HG02981 (cell line): ENCODE measurements around the gene GPR78.
"Not testable (repeated sequence)": the region's sequence is repeated elsewhere in the genome, so short reads cannot be mapped to it uniquely, and the experiment has no call there.

Source experiments
- ATAC-seq: cut with Tn5 transposase; IDR thresholded peaks from one replicate; pipeline ENCODE4 v1.9.1; 2021; ENCODE audit warnings: mild to moderate bottlenecking, moderate library complexity; ENCODE audit not compliant: unreplicated experiment

GPR78 gene

DNA sequence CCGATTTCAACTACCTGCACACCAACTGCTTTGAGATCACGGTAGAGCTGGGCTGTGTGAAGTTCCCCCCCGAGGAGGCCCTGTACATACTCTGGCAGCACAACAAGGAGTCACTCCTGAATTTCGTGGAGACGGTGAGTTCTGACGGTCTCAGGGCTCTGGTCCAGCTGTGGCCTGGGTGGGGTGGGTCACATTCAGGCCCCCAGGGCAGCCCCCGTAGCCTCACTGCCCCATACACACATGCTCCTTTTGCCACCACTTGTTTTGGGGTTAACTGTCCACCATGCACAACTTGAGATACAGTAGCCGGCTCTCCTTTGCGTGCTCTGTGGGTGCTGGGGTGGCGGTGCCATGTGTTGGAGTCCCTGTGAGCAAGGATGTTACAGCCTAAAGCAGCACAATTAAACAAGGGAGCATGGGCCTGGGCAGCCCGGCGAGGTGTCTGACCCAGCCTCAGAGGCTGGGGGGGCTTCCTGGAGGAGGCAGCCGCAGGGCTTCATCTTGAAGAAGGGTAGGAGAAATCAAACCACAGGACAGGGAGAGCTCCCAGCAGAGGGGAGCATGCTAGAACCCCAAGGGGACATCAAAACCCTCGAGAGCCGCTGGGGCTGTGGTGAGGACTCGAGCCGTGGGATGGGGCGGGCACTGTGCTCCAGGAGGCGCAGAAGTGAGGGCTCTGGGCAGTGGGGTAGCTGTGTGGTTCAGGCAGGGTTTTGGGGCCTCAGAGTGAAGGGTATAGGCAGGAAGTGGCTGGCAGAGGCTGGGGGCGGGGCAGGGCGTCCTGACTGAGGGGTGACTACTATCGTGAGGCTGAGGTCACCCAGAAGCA is 34.4 kb downstream of the GPR78 start:
- no peak for ATAC-seq

DNA sequence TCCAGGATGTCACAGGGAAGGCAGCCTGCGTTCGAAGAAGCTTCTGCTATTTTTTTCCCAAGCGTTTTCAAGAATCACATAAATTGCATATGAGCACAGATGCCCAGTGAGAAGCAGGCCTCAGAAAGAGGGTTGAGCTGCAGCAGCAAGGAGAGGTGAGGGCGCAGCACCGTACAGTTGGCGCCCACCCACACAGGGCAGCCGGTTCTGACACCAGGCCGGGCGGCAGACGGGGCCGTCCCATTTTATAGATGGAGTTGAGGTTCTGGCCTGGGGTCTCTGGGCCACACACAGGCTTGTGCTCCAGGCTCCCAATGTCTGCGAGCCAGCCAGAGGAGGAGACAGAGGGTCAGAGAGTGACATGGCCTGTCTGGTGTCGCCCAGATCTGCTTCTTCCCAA is 35.2 kb downstream of the GPR78 start:
- ATAC-seq, result no peak

DNA sequence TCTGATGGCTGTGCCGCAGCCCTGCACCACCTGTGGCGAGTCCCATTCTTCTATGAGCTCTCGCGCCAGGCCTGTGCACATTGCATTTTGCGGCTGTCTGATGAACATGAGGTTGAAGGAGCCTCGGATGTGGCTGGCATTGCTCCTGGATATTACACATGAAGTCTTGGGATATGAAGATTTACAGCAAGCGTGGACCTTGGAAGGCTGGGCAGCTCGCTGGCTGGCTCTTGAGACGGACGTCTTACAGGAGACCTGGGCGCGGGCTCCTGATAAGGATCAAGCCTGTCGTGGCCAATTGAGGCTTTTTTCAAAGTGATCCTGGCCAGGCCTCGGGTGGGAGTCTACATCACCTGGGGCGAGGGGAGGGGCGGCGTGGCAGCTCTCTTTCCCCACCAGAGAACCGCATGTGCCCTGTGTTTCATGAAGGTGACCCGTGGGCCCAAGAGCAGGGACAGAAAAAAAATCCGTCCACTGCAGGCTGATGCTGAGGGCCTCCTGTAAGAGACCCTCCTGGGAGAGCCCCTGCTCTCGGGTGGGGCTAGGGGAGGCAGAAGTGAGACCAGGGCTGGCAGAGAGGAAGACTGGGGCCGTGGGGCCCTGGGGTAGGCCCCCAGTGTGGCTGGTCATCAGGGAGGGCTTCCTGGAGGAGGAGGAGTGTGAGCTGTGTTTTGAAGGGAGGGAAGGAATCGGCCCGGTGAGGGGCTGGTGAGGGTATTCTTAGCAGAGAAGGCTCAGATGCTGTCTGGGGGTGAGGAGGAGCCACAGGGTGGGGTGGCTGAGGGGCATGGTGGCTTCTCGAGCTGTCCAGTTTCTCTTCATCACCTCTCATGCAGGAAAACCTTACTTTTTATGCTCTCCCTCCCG is 36.0 kb downstream of the GPR78 start:
- no peak for ATAC-seq

DNA sequence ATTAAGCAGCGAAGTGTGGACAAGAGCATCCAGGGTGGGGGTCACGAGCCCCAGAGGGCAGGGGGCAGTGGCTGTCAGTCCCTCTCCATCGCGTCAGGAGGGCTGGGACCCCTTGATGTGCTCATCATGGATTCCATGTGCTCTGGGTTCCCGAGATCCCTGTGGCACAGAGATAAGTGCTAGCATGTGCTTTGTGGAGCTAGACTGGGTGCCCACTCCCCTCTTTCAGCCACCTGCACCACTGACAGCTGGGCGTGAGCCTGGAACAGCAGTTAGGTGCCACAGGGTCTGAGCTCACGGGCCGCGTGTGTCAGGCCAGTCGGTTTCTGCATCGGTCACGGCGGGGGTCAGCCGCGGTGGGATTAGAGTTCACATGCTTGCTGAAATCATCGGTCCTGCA is 36.6 kb downstream of the GPR78 start:
- no peak for ATAC-seq

DNA sequence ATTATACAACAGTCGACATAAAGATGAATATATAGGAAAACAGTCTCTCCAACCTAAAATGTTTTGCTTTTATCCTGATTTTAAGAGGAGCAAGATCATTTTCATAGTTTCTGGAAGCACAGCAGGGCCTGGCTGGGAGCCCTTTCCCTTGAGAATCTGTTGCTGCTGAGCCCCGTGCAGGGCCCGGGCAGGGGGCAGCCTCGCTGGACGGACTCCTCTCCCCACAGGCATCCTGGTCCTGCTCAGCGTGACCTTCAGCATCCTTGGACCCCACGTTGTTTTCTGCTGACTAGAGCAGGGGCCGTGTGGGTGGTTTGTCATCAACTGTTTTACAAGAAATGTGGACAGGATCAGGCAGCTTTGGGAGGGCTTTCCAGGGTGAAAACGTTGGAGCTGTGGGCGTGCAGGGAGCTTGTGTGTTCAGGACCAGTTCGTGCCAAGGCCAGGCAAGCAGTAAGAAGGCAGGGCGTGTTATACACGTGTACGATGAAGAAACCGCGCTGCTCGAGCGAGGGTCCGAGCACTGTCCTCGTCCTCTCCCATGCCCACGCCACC is 37.4 kb downstream of the GPR78 start:
- no peak for ATAC-seq

DNA sequence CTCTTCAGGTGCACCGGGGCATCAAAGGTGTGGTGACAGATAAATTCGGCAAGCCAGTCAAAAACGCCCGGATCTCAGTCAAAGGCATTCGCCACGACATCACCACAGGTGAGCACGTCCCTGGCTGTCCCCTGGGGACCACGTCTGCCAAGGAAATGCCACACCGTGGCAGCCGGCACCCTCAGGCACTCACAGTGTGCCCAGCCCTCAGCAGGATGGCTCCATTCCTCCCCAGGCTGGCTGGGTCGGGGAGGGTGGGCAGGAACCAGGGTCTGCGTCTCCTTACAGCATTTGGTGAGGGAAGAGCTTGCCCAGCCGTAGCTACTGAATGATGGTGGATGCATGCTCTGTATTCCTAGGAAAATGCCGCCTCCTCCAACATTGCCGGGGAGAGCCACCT is 38.2 kb downstream of the GPR78 start:
- no peak for ATAC-seq

DNA sequence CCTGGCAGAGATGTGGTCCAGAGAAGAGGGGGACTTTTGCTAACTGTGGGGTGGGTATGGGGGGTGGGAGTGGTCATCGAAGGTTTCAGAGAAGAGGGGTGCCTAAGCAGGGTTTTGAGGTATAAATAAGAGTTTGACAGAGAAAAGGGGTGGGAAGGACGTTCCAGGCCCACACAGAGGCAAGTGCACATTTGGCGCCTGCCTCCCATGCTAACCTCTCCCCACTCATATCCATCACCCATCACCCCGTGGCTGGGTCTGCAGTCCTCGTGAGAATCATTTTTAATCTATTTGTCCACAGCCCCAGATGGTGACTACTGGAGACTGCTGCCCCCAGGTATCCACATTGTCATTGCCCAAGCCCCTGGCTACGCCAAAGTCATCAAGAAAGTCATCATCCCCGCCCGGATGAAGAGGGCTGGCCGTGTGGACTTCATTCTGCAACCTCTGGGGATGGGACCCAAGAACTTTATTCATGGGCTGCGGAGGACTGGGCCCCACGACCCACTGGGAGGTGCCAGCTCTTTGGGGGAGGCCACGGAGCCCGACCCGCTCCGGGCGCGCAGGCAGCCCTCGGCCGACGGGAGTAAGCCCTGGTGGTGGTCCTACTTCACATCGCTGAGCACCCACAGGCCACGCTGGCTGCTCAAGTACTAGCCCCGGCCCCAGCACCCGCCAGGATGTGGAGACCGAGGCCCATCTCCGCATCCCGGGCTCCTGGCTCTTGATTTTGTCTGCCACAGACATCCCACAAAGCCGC is 38.9 kb downstream of the GPR78 start:
- ATAC-seq, result no peak

DNA sequence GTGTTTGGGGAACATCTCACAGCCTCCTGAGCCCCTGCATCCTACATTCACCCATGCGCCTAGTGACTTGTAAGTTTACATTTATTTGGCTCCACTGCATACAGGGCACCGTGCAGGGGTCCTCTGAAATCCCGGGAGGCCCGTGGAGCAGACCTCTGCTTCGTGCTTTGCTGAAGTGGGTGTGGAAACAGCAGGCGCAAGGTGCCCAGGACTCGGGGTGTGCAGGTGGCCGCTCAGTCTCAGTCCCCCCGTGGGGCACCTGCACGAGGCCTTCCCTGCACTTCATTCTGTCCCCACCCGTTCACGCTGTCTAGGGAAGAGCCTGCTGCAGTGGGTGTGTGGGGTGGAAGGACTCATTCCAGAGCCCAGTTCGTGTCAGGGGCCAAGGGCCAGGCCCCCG is 40.9 kb downstream of the GPR78 start:
- not testable (repeated sequence) for ATAC-seq

DNA sequence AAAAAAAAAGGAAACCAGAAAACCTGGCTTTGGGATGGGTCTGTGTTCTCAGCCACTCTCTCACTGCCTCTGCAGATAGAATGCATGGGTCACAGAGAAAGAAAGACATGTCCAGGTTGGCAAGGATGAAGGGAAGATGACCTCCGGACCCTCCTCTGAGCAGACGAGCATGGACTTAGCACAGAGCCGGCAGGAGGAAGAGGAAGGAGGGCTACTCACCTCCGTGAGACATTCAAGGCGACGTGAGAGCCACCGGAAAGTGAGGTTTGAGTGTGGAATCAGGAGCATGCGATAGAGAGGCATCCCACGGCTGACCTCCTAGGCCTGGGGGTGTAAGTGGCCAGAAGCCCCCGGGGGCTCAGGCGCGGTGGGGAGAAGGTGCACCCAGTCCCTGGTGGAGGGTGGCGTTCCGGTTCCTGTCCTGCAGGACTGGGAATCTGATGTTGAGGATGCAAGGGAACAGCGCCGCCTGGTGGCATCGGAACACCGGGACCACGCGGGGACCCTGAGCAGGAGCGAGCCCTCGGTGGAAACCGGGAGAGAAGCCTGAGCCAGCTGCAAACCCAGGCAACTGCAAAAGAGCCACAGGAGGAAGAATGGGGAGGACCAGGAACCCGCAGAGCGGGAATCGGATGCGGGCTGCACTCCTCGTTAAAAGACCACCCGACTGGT is 44.5 kb downstream of the GPR78 start:
- ATAC-seq, result not testable (repeated sequence)

DNA sequence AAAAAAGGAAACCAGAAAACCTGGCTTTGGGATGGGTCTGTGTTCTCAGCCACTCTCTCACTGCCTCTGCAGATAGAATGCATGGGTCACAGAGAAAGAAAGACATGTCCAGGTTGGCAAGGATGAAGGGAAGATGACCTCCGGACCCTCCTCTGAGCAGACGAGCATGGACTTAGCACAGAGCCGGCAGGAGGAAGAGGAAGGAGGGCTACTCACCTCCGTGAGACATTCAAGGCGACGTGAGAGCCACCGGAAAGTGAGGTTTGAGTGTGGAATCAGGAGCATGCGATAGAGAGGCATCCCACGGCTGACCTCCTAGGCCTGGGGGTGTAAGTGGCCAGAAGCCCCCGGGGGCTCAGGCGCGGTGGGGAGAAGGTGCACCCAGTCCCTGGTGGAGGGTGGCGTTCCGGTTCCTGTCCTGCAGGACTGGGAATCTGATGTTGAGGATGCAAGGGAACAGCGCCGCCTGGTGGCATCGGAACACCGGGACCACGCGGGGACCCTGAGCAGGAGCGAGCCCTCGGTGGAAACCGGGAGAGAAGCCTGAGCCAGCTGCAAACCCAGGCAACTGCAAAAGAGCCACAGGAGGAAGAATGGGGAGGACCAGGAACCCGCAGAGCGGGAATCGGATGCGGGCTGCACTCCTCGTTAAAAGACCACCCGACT is 50.2 kb downstream of the GPR78 start:
- not testable (repeated sequence) for ATAC-seq

DNA sequence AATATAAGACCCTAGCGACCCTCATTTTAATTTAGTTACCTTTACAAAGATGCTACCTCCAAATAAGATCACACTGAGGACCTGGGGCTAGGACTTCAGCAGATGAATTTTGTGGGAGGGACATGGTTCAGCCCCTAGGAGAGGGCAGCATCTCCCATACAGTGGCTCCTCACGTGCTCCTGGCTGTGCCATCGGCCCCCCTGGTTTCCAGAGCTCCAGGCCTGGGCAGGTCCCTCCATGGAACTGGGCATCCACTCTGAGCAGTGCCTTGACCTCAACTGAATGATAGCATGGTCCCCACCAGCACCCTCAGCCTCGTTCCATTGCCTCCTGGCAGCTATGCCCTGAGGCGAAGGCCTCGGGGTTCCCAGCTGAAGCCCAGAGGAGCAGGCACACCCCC is 51.7 kb downstream of the GPR78 start:
- not testable (repeated sequence) for ATAC-seq

DNA sequence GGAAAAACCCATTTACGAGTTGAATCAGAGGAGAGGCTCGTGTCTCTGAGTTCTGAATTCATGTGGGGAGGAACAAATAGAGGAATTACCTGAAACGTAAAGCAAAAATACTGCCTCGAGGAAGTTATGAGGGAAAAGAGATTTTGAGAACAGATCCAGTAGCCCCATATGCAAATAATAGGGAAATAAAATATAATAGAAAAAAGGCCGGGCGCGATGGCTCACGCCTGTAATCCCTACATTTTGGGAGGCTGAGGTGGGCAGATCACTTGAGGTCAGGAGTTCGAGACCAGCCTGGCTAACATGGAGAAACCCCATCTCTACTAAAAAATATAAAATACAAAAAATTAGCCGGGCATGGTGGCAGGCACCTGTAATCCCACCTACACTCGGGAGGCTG is 54.6 kb downstream of the GPR78 start:
- not testable (repeated sequence) for ATAC-seq

DNA sequence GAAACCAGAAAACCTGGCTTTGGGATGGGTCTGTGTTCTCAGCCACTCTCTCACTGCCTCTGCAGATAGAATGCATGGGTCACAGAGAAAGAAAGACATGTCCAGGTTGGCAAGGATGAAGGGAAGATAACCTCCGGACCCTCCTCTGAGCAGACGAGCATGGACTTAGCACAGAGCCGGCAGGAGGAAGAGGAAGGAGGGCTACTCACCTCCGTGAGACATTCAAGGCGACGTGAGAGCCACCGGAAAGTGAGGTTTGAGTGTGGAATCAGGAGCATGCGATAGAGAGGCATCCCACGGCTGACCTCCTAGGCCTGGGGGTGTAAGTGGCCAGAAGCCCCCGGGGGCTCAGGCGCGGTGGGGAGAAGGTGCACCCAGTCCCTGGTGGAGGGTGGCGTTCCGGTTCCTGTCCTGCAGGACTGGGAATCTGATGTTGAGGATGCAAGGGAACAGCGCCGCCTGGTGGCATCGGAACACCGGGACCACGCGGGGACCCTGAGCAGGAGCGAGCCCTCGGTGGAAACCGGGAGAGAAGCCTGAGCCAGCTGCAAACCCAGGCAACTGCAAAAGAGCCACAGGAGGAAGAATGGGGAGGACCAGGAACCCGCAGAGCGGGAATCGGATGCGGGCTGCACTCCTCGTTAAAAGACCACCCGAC is 55.8 kb downstream of the GPR78 start:
- not testable (repeated sequence) for ATAC-seq
